Muscle of leg (tissue), 11 donors: Measurements from ENCODE around the gene MAPK8IP1. TPM values are rescaled to one million over a fixed set of nuclear protein-coding genes. Genes with fewer than 3 reads are reported as not detected.

Experiments used
- DNase-seq: peaks from one replicate; pipeline ENCODE4 v3.0.0; 2013
- H3K27ac ChIP-seq: one replicate; pipeline ENCODE4 v1.5.1; 2013; ENCODE audit warnings: mild to moderate bottlenecking, low read length, control low read depth
- H3K27me3 ChIP-seq: one replicate; pipeline ENCODE4 v1.6.1; 2013; ENCODE audit warnings: low read length; ENCODE audit not compliant: control insufficient read depth, insufficient read depth
- H3K36me3 ChIP-seq: one replicate; pipeline ENCODE4 v1.6.1; 2013; ENCODE audit warnings: low read length; ENCODE audit not compliant: control insufficient read depth, insufficient read depth
- H3K4me1 ChIP-seq: one replicate; pipeline ENCODE4 v1.6.1; 2013; ENCODE audit warnings: low read length; ENCODE audit not compliant: control insufficient read depth, insufficient read depth
- H3K4me3 ChIP-seq: one replicate; pipeline ENCODE4 v1.5.1; 2013; ENCODE audit warnings: low read length, control low read depth
- H3K9me3 ChIP-seq: replicated peaks from 2 replicates; pipeline ENCODE4 v1.6.1; 2013; ENCODE audit warnings: low read depth, low read length; ENCODE audit not compliant: control insufficient read depth
- WGBS: methylation state at CpG from one replicate; pipeline ENCODE4 v1.1.5; 2013; ENCODE audit warnings: missing lambda C conversion rate; ENCODE audit not compliant: insufficient coverage; 5-methylcytosine and 5-hydroxymethylcytosine counted together
- polyA plus RNA-seq, 8 donors: library from polyadenylated mRNA; unstranded; fragments of 120-200 nt; gene quantifications; one replicate each; pipeline versions ENCODE4 v1.2.1 to v1.2.3, GENCODE V29; 2013; ENCODE audit warnings: inconsistent platforms in 1 of 8, low replicate concordance in 1 of 8; ENCODE audit not compliant: insufficient read length in 8 of 8, insufficient read depth in 1 of 8
- total RNA-seq: library from RNA; stranded (reverse); fragments of 120-200 nt; gene quantifications from one replicate; pipeline ENCODE4 v1.2.4, GENCODE V29; 2013

MAPK8IP1 gene
- total and polyA plus RNA-seq, 9 donors: 26.5 to 54.3 (median 35.0) TPM

- Histone ChIP-seq H3K4me1 (peaks cover 6% of the 10 kb centered on the region), H3K27me3 (no peaks in the 10 kb centered on the region), H3K36me3 (peaks cover 79% of the 10 kb centered on the region), H3K9me3 (no peaks in the 10 kb centered on the region), H3K4me3 (no peak overlapping the region), H3K27ac (no peak overlapping the region)
- WGBS: 100% methylated on average over 4 of the region's 8 CpGs
- no peak for DNase-seq
Observed at GRCh38 chr11:45877221-45877620, 8.2 kb upstream of the MAPK8IP1 start.

GRCh38 chr11:45877845-45878244 is 7.6 kb upstream of the MAPK8IP1 start:
- H3K4me3 ChIP-seq: no peak overlapping the region
- peaks cover 6% of the 10 kb centered on the region for H3K4me1 ChIP-seq
- DNase-seq: no peak
- H3K27me3 ChIP-seq: no peaks in the 10 kb centered on the region
- 100% methylated on average over 3 of the region's 3 CpGs for WGBS
- no peak overlapping the region for H3K27ac ChIP-seq
- H3K9me3 ChIP-seq: no peaks in the 10 kb centered on the region
- peaks cover 81% of the 10 kb centered on the region for H3K36me3 ChIP-seq

- Histone ChIP-seq H3K4me3 (no peak overlapping the region), H3K27ac (no peak overlapping the region), H3K4me1 (peaks cover 9% of the 10 kb centered on the region), H3K36me3 (peaks cover 66% of the 10 kb centered on the region), H3K9me3 (no peaks in the 10 kb centered on the region), H3K27me3 (peaks cover 2% of the 10 kb centered on the region)
- DNase-seq: no peak
- WGBS: 81% methylated on average over 5 of the region's 7 CpGs
Observed at GRCh38 chr11:45879803-45880686, 5.4 kb upstream of the MAPK8IP1 start.

GRCh38 chr11:45880772-45881570 is 4.5 kb upstream of the MAPK8IP1 start:
- Histone ChIP-seq H3K27me3 (peaks cover 8% of the 10 kb centered on the region), H3K4me3 (no peak overlapping the region), H3K27ac (no peak overlapping the region), H3K4me1 (peaks cover 15% of the 10 kb centered on the region), H3K9me3 (no peaks in the 10 kb centered on the region), H3K36me3 (peaks cover 57% of the 10 kb centered on the region)
- WGBS: 75% methylated on average over 13 of the region's 15 CpGs
- no peak for DNase-seq

GRCh38 chr11:45881708-45882368 is 3.6 kb upstream of the MAPK8IP1 start:
- Histone ChIP-seq H3K27me3 (peaks cover 17% of the 10 kb centered on the region), H3K4me3 (no peak overlapping the region), H3K4me1 (peaks cover 18% of the 10 kb centered on the region), H3K9me3 (no peaks in the 10 kb centered on the region), H3K27ac (no peak overlapping the region), H3K36me3 (peaks cover 53% of the 10 kb centered on the region)
- WGBS: 77% methylated on average over 4 of the region's 6 CpGs
- DNase-seq: no peak

GRCh38 chr11:45884596-45885185 is 760 bp upstream of the MAPK8IP1 start:
- Histone ChIP-seq H3K9me3 (no peaks in the 10 kb centered on the region), H3K27ac (no peak overlapping the region), H3K36me3 (peaks cover 35% of the 10 kb centered on the region), H3K4me3 (no peak overlapping the region), H3K27me3 (peaks cover 23% of the 10 kb centered on the region), H3K4me1 (peaks cover 18% of the 10 kb centered on the region)
- WGBS: 94% methylated on average over 9 of the region's 10 CpGs
- no peak for DNase-seq

GRCh38 chr11:45885921-45886721 is 670 bp downstream of the MAPK8IP1 start:
- Histone ChIP-seq H3K4me1 (peaks cover 15% of the 10 kb centered on the region), H3K27me3 (peaks cover 23% of the 10 kb centered on the region)
- WGBS: 3% methylated on average over 21 of the region's 43 CpGs

GRCh38 chr11:45886816-45887520 is 1.5 kb downstream of the MAPK8IP1 start:
- 69% methylated on average over 2 of the region's 4 CpGs for WGBS
- no peak overlapping the region for H3K4me3 ChIP-seq
- no peak overlapping the region for H3K27ac ChIP-seq
- H3K9me3 ChIP-seq: no peaks in the 10 kb centered on the region
- H3K27me3 ChIP-seq: peaks cover 23% of the 10 kb centered on the region
- peaks cover 13% of the 10 kb centered on the region for H3K36me3 ChIP-seq
- DNase-seq: no peak
- H3K4me1 ChIP-seq: peaks cover 12% of the 10 kb centered on the region

More at GRCh38 chr11:45885921-45886721, 670 bp downstream of the MAPK8IP1 start:
- no peak overlapping the region for H3K27ac ChIP-seq
- peaks cover 21% of the 10 kb centered on the region for H3K36me3 ChIP-seq
- DNase-seq: no peak
- H3K4me3 ChIP-seq: peak overlapping the region; percentile 37
- no peaks in the 10 kb centered on the region for H3K9me3 ChIP-seq

- no peak for DNase-seq
- Histone ChIP-seq H3K36me3 (peaks cover 6% of the 10 kb centered on the region), H3K4me1 (peaks cover 12% of the 10 kb centered on the region), H3K4me3 (no peak overlapping the region), H3K27ac (no peak overlapping the region), H3K9me3 (no peaks in the 10 kb centered on the region), H3K27me3 (peaks cover 23% of the 10 kb centered on the region)
- 89% methylated on average over 5 of the region's 10 CpGs for WGBS
Observed at GRCh38 chr11:45887587-45887986, 2.1 kb downstream of the MAPK8IP1 start.
